A673 (cell line): ENCODE results near the gene BCL7A. TPM values are rescaled to one million over a fixed set of nuclear protein-coding genes. Genes with fewer than 3 reads are reported as not detected.

Experiments
- Bru-seq: library from RNA; stranded (reverse); fragments of 400-500 nt; gene quantifications from one replicate; lab custom pipeline; 2021; lab: Mats Ljungman, UMichigan
- BruChase-seq, 2 experiments: library from RNA; stranded (reverse); fragments of 400-500 nt; gene quantifications; one replicate each; lab custom pipeline; 2021; lab: Mats Ljungman, UMichigan
- BruUV-seq: library from RNA; stranded (reverse); fragments of 400-500 nt; replicated peaks from 2 replicates; lab custom pipeline; 2021; lab: Mats Ljungman, UMichigan
- CTCF ChIA-PET: fragments of 300-600 bp; sonication (Branson Sonifier 250); formaldehyde crosslinking; loops from one replicate; lab custom pipeline; 2022; ENCODE audit warnings: antibody characterized with exemption; lab: Charles Lee
- POLR2A ChIA-PET: fragments of 300-600 bp; sonication (Branson Sonifier 250); formaldehyde crosslinking; loops from one replicate; lab custom pipeline; 2022; ENCODE audit warnings: antibody characterized with exemption; ENCODE audit not compliant: low non-redundant PET; lab: Charles Lee
- DNase-seq: peaks from one replicate; pipeline ENCODE4 v3.0.0-alpha.2; 2015; ENCODE audit warnings: low spot score
- H3K27ac ChIP-seq: fragments of 200-600 bp; sonication (generic); 2 replicates; pipeline ENCODE4 v1.5.1; 2016; ENCODE audit warnings: mixed run types, low read depth, mild to moderate bottlenecking, mixed read lengths, antibody characterized with exemption, low read length; ENCODE audit not compliant: poor library complexity, severe bottlenecking
- H3K27me3 ChIP-seq: fragments of 200-600 bp; sonication (generic); replicated peaks from 2 replicates; pipeline ENCODE4 v1.6.1; 2017; ENCODE audit warnings: mixed run types, low read depth, mild to moderate bottlenecking, mixed read lengths, antibody characterized with exemption, low read length; ENCODE audit not compliant: insufficient read depth, poor library complexity
- H3K36me3 ChIP-seq: fragments of 200-600 bp; sonication (generic); 2 replicates; pipeline ENCODE4 v1.6.1; 2016; ENCODE audit warnings: mixed run types, mild to moderate bottlenecking, mixed read lengths, antibody characterized with exemption, low read length; ENCODE audit not compliant: insufficient read depth, poor library complexity, severe bottlenecking
- H3K4me1 ChIP-seq: fragments of 200-600 bp; sonication (generic); 2 replicates; pipeline ENCODE4 v1.6.1; 2017; ENCODE audit warnings: mixed run types, mild to moderate bottlenecking, mixed read lengths, antibody characterized with exemption, low read length; ENCODE audit not compliant: insufficient read depth, poor library complexity, severe bottlenecking
- H3K4me3 ChIP-seq: fragments of 200-600 bp; sonication (generic); 2 replicates; pipeline ENCODE4 v1.5.1; 2016; ENCODE audit warnings: low read depth, mixed run types, mild to moderate bottlenecking, mixed read lengths, low read length; ENCODE audit not compliant: poor library complexity, severe bottlenecking
- H3K9me3 ChIP-seq: fragments of 200-600 bp; sonication (generic); 2 replicates; pipeline ENCODE4 v1.6.1; 2016; ENCODE audit warnings: mixed run types, low read depth, mild to moderate bottlenecking, mixed read lengths, antibody characterized with exemption, low read length; ENCODE audit not compliant: poor library complexity, severe bottlenecking
- CTCF ChIP-seq: fragments of 300-800, 200-600 bp; sonication (generic); conservative IDR thresholded peaks from 2 replicates; pipeline ENCODE4 v1.5.1; 2017; ENCODE audit warnings: low read depth, mild to moderate bottlenecking, antibody characterized with exemption, low read length, moderate library complexity, mixed read lengths
- EZH2 ChIP-seq: fragments of 200-600 bp; sonication (generic); IDR thresholded peaks from 2 replicates; pipeline ENCODE4 v1.6.1; 2017; ENCODE audit warnings: borderline replicate concordance, low read depth, mild to moderate bottlenecking, mixed read lengths, antibody characterized with exemption, low read length; ENCODE audit not compliant: poor library complexity, severe bottlenecking
- intact Hi-C: fragments of 100-400 bp; cut with micrococcal nuclease; formaldehyde crosslinking; loops from one replicate; pipeline ENCODE4 v1.10.0; 2022; ENCODE audit not compliant: unreplicated experiment
- long read RNA-seq: library from polyadenylated mRNA; stranded (forward); transcript quantifications from one replicate; pipeline ENCODE4 v2.0.0, GENCODE V29; 2022
- total RNA-seq: library from RNA; stranded (reverse); gene quantifications from 2 replicates; pipeline ENCODE4 v1.2.3, GENCODE V29; 2021

BCL7A gene
- total RNA-seq (40.7 and 41.8 TPM in 2 replicates), Bru-seq, nascent RNA (percentile 69 among the genes with signal in this experiment), BruChase-seq, experiment 1, labeled RNA remaining after a 2-hour chase (percentile 79 among the genes with signal in this experiment), BruChase-seq, experiment 2, labeled RNA remaining after a 6-hour chase (percentile 78 among the genes with signal in this experiment)
- long read RNA-seq, full-length matches to known transcripts = 27 of 39 reads
- long read RNA-seq, partial matches to known transcripts = 6 of 39 reads
- long read RNA-seq, other reads (novel, unspliced or antisense) = 6 of 39 reads

DNA sequence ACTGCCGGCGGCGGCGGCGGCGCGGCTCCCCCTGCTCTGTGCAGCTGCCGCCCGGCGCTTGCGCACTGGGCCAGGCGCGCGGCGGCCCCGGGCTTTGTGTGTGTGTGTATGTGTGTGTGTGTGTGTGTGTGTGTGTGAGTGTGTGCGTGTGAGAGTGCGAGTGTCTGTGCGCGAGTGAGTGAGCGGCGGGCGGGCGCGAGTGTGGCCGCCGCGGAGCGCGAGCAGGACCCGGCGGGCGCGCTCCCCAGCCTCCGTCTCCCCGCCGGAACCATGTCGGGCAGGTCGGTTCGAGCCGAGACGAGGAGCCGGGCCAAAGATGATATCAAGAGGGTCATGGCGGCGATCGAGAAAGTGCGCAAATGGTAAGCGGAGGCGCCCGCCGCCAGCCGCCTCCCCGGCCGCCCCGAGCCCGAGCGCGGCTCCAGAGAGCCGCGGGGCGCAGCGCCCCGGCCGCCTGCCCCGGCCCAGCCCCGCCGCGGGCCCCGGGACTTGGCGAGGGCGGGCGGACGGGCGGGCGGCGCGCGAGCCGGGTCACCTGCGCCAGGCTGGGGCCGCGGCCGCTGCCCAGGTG, at the start of gene BCL7A:
BCL7A (plus strand) TSS at position 63 of the 571 bp plus-strand sequence; CDS start at position 271, 208 bp downstream.
- no peaks in the 10 kb centered on the region for H3K9me3 ChIP-seq
- no peaks in the 10 kb centered on the region for H3K36me3 ChIP-seq
- peak; percentile 88 for DNase-seq
- POLR2A ChIA-PET = interaction anchor here (0.6 kb wide), 1 partner anchor 226 kb away, joined by 5 read pairs; no protein-coding TSS in a partner anchor
- BruUV-seq = no TSS peak
- no peak for TF ChIP-seq EZH2
- no peak for TF ChIP-seq CTCF
- intact Hi-C loops = loop anchor here (2.0 kb wide), 1 partner anchor 97 kb away; no protein-coding TSS in a partner anchor
- H3K4me3 ChIP-seq = peak within 1 kb of the TSS; percentile 86
- no peaks in the 10 kb centered on the region for H3K27me3 ChIP-seq
- H3K27ac ChIP-seq = peak within 1 kb of the TSS; percentile 85
- H3K4me1 ChIP-seq = peaks cover 12% of the 10 kb centered on the region
- CTCF ChIA-PET = no interaction called here

GRCh38 chr12:121974026-121974985, 47.4 kb upstream of the BCL7A start:
- intact Hi-C loops = no loop called here
- Histone ChIP-seq H3K27me3 (no peaks in the 10 kb centered on the region), H3K4me1 (no peaks in the 10 kb centered on the region), H3K36me3 (no peaks in the 10 kb centered on the region), H3K9me3 (no peaks in the 10 kb centered on the region), H3K27ac (no peak overlapping the region), H3K4me3 (no peak overlapping the region)
- TF ChIP-seq EZH2 (no peak), CTCF (no peak)
- DNase-seq = no peak
- BruUV-seq = no TSS peak
- POLR2A ChIA-PET = no interaction called here
- CTCF ChIA-PET = no interaction called here

DNA sequence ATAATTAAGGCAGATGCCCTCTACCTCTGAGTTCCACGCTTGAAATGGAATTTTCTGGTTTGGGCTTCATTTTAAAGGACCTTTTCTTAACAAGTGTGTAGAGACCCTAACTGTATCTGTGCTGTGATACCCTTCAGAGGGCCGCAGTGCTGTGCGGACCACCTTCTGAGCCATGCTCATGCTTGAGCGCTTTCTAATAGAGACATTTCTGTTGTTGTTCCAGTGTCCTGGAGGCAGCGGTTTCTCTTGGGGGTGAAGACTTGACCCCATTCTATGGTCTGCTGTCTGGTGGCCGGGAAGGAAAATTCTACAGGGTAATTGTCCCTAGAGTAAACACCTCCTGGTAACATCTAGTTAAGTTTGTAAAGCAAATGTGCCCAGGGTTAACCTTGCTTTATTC, 46.7 kb upstream of the BCL7A start:
- DNase-seq = no peak
- POLR2A ChIA-PET = no interaction called here
- no peaks in the 10 kb centered on the region for H3K9me3 ChIP-seq
- H3K4me3 ChIP-seq = no peak overlapping the region
- no TSS peak for BruUV-seq
- H3K27ac ChIP-seq = no peak overlapping the region
- H3K4me1 ChIP-seq = no peaks in the 10 kb centered on the region
- no peaks in the 10 kb centered on the region for H3K27me3 ChIP-seq
- CTCF ChIA-PET = no interaction called here
- intact Hi-C loops = no loop called here
- no peak for TF ChIP-seq CTCF
- TF ChIP-seq EZH2 = no peak
- H3K36me3 ChIP-seq = no peaks in the 10 kb centered on the region
